IPS-NIHi7 (cell line): ENCODE measurements around the gene NRG2.

Source experiments
- DNase-seq: peaks from one replicate; pipeline ENCODE4 v3.0.0; 2012; ENCODE audit warnings: mixed read lengths; ENCODE audit errors: extremely low spot score

Gene NRG2

GRCh38 chr5:139946440-139946839 is 96.7 kb downstream of the NRG2 start:
- no peak for DNase-seq

GRCh38 chr5:139946006-139946405 is 97.1 kb downstream of the NRG2 start:
- DNase-seq: no peak

- no peak for DNase-seq
Observed at GRCh38 chr5:139942243-139942642, 100.9 kb downstream of the NRG2 start.

GRCh38 chr5:139930406-139930805 is 112.7 kb downstream of the NRG2 start:
- DNase-seq: no peak

- no peak for DNase-seq
Observed at GRCh38 chr5:139926797-139927503, 116.1 kb downstream of the NRG2 start.

- peak; percentile 8 for DNase-seq
Observed at GRCh38 chr5:139925650-139926640, 117.2 kb downstream of the NRG2 start.

- DNase-seq: no peak
Observed at GRCh38 chr5:139925216-139925562, 117.9 kb downstream of the NRG2 start.

- peak; percentile 7 for DNase-seq
Observed at GRCh38 chr5:139924294-139925215, 118.5 kb downstream of the NRG2 start.

- no peak for DNase-seq
Observed at GRCh38 chr5:139919308-139919707, 123.8 kb downstream of the NRG2 start.

GRCh38 chr5:139915834-139916233 is 127.3 kb downstream of the NRG2 start:
- no peak for DNase-seq

GRCh38 chr5:139915266-139915665 is 127.8 kb downstream of the NRG2 start:
- no peak for DNase-seq

GRCh38 chr5:139914218-139914807 is 128.8 kb downstream of the NRG2 start:
- no peak for DNase-seq

GRCh38 chr5:139912804-139913203 is 130.3 kb downstream of the NRG2 start:
- DNase-seq: no peak

- DNase-seq: no peak
Observed at GRCh38 chr5:139912158-139912557, 130.9 kb downstream of the NRG2 start.

- no peak for DNase-seq
Observed at GRCh38 chr5:139911425-139912120, 131.5 kb downstream of the NRG2 start.

GRCh38 chr5:139910901-139911300 is 132.2 kb downstream of the NRG2 start:
- DNase-seq: no peak

- DNase-seq: no peak
Observed at GRCh38 chr5:139910036-139910435, 133.1 kb downstream of the NRG2 start.

GRCh38 chr5:139908749-139909148 is 134.3 kb downstream of the NRG2 start:
- no peak for DNase-seq

- DNase-seq: no peak
Observed at GRCh38 chr5:139906661-139907060, 136.4 kb downstream of the NRG2 start.

GRCh38 chr5:139904816-139905661 is 138.1 kb downstream of the NRG2 start:
- DNase-seq: peak; percentile 79
